ENCODE data around the gene HMGB1. TPM values are rescaled to one million over a fixed set of nuclear protein-coding genes. Genes with fewer than 3 reads are reported as not detected.
"Not testable (repeated sequence)": the region's sequence is repeated elsewhere in the genome, so short reads cannot be mapped to it uniquely, and the experiment has no call there.

The HMGB1 gene
- total RNA-seq, 1 donor = 313 TPM

- not testable (repeated sequence) for H3K4me3 ChIP-seq (ENCODE audit: low read length); H3K9me3 ChIP-seq (ENCODE audit: low read depth, low read length); H3K27me3 ChIP-seq (ENCODE audit: insufficient read depth, low read length); H3K4me1 ChIP-seq (ENCODE audit: insufficient read depth, low read length)
These were observed 14.3 kb downstream of the HMGB1 start for GRCh38 chr13:30451476-30451875.

DNA sequence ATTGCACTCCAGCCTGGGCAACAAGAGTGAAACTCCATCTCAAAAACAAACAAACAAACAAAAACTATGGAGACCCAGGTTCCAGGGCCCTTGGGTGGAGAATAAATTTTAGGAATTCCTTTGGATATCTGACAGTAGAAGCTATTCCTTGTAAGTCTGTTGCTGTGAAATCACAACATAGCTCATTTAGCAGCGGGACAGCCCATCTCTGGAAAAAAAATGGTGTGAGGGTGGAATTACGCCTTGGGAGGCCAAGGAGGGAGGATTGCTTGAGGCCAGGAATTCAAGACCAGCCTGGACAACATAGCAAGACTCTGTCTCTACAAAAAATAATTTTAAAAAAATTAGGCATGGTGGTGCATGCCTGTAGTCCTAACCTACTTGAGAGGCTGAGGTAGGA, 15.7 kb downstream of the HMGB1 start:
- Histone ChIP-seq H3K4me3 (ENCODE audit: low read length) (no peak overlapping the region), H3K4me1 (ENCODE audit: insufficient read depth, low read length) (peaks cover 13% of the 10 kb centered on the region), H3K9me3 (ENCODE audit: low read depth, low read length) (no peaks in the 10 kb centered on the region)

GRCh38 chr13:30448441-30448840, 17.3 kb downstream of the HMGB1 start:
- no peaks in the 10 kb centered on the region for H3K27me3 ChIP-seq (ENCODE audit: insufficient read depth, low read length)
- H3K4me3 ChIP-seq (ENCODE audit: low read length) = no peak overlapping the region
- H3K4me1 ChIP-seq (ENCODE audit: insufficient read depth, low read length) = peaks cover 23% of the 10 kb centered on the region
- H3K9me3 ChIP-seq (ENCODE audit: low read depth, low read length) = no peaks in the 10 kb centered on the region

More for the DNA sequence above, 15.7 kb downstream of the HMGB1 start:
- H3K27me3 ChIP-seq (ENCODE audit: insufficient read depth, low read length) = no peaks in the 10 kb centered on the region

DNA sequence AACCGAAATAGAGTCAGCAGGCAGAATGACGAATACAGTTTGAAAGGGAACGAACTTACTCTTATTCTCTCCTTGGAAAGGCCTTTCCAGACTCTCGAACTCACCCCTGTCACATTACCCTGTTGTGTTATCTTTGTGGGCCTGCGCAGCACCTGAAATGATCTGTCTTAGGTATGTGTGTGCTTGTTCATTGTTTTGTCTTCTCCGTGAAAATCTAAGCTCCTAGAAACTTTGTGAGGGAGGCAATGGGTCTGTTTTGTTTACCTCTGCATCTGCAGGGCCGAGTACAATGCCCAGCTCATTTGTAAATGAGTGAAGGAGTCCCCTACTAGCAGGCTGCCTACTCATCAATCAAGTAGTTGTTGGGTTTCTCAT, 19.6 kb downstream of the HMGB1 start:
- peak overlapping the region; percentile 31 for H3K4me3 ChIP-seq (ENCODE audit: low read length)
- H3K27me3 ChIP-seq (ENCODE audit: insufficient read depth, low read length) = no peaks in the 10 kb centered on the region
- peaks cover 35% of the 10 kb centered on the region for H3K4me1 ChIP-seq (ENCODE audit: insufficient read depth, low read length)
- H3K9me3 ChIP-seq (ENCODE audit: low read depth, low read length) = no peaks in the 10 kb centered on the region

DNA sequence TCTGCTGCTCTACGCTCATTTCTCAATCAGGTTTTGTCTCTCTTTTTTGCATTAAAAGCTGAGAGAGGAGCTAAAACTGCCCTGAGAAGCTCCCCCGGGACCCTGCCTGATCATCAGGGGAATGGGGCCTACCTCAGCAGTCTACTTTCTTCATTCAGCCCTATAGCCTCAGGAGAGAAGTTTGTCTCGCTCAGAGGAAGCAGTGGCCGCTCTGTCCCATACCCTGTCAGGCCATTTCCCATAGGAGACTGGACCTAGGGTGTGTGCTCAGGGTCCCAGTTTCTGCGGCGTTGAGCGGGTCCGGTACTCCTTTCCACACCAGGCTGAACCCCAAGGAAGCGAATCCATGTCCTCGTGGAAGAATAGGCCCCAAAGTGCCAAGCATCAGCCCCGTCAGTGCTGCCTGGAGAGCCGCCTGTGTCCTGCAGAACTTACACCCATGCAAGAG, 21.8 kb downstream of the HMGB1 start:
- H3K4me1 ChIP-seq (ENCODE audit: insufficient read depth, low read length) = peaks cover 36% of the 10 kb centered on the region
- H3K9me3 ChIP-seq (ENCODE audit: low read depth, low read length) = no peaks in the 10 kb centered on the region
- H3K4me3 ChIP-seq (ENCODE audit: low read length) = no peak overlapping the region
- H3K27me3 ChIP-seq (ENCODE audit: insufficient read depth, low read length) = no peaks in the 10 kb centered on the region

DNA sequence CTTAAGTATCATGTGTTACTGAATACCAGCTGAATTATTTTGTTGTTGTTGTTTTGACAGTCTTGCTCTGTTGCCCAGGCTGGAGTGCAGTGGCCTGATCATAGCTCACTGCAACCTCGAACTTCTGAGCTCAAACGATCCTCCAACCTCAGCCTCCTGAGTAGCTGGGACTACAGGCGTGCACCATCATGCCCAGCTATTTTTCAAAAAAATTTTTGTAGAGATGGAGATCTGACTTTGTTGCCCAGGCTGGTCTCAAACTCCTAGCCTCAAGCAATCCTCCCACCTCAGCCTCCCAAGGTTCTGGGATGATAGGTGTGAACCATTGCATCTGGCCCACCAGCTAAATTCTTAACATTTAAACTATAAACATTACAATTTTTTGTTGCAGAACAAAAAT, 22.2 kb downstream of the HMGB1 start:
- H3K27me3 ChIP-seq (ENCODE audit: insufficient read depth, low read length); H3K9me3 ChIP-seq (ENCODE audit: low read depth, low read length); H3K4me3 ChIP-seq (ENCODE audit: low read length): not testable (repeated sequence)
- H3K4me1 ChIP-seq (ENCODE audit: insufficient read depth, low read length) = peaks cover 36% of the 10 kb centered on the region

GRCh38 chr13:30442926-30443325, 22.8 kb downstream of the HMGB1 start:
- no peaks in the 10 kb centered on the region for H3K27me3 ChIP-seq (ENCODE audit: insufficient read depth, low read length)
- no peak overlapping the region for H3K4me3 ChIP-seq (ENCODE audit: low read length)
- H3K4me1 ChIP-seq (ENCODE audit: insufficient read depth, low read length) = peaks cover 36% of the 10 kb centered on the region
- no peaks in the 10 kb centered on the region for H3K9me3 ChIP-seq (ENCODE audit: low read depth, low read length)

DNA sequence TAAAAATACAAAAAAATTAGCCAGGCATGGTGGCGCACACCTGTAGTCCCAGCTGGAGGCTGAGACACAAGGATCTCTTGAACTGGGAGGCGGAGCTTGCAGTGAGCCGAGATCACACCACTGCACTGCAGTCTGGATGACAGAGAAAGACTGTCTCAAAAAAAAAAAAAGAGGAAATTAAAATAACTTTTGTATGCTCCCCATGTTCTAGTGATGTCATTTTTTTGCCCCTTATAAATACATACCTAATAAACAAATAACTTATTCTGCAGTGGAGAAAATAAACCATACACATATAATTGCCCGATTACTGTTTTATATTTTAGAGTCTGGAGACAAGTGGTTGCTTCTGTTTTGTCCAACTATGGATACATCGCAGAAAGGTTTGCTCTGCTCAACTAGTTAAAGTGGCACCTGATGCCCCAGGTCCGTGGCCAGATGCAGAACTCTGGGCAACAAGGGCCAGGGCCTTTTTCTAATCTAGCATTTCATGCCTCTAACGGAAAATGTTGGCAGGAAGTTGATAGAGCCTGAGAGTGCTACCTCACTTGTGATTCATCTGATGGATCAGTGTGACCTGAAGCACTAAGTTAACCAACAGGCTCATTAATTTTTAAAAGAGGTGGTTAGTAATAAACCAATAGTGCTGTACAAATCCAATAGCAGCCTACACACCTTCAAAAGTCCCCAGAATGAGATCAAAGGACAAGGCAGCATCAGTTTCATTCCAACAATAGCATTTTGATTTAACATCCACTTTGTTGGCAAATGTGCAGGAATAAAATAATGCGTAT, 24.6 kb downstream of the HMGB1 start:
- Histone ChIP-seq H3K4me1 (ENCODE audit: insufficient read depth, low read length) (peaks cover 34% of the 10 kb centered on the region), H3K9me3 (ENCODE audit: low read depth, low read length) (no peaks in the 10 kb centered on the region), H3K27me3 (ENCODE audit: insufficient read depth, low read length) (no peaks in the 10 kb centered on the region), H3K4me3 (ENCODE audit: low read length) (no peak overlapping the region)

DNA sequence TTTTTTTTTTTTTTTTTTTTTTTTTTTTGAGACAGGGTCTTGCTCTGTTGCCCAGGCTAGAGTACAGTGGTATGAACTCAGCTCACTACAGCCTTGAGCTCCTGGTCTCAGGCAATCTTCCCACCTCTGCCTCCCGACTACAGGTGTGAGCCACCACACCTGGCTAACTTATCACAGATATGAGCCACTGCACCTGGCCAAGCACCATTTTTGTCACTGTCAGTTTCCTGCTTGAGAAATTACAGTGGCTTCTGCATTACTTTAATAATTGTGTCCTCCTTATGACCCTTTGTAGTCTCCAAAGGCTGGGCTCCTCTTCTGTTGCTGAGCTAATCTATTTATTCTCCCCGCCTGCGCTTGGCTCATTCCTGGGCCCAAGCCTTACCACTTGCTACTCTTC, 27.4 kb downstream of the HMGB1 start:
- Histone ChIP-seq H3K9me3 (ENCODE audit: low read depth, low read length) (no peaks in the 10 kb centered on the region), H3K4me3 (ENCODE audit: low read length) (no peak overlapping the region), H3K4me1 (ENCODE audit: insufficient read depth, low read length) (peaks cover 13% of the 10 kb centered on the region), H3K27me3 (ENCODE audit: insufficient read depth, low read length) (no peaks in the 10 kb centered on the region)

- H3K4me3 ChIP-seq (ENCODE audit: low read length) = no peak overlapping the region
- no peaks in the 10 kb centered on the region for H3K27me3 ChIP-seq (ENCODE audit: insufficient read depth, low read length)
- no peaks in the 10 kb centered on the region for H3K9me3 ChIP-seq (ENCODE audit: low read depth, low read length)
- H3K4me1 ChIP-seq (ENCODE audit: insufficient read depth, low read length) = peaks cover 9% of the 10 kb centered on the region
These were observed 28.6 kb downstream of the HMGB1 start for GRCh38 chr13:30437177-30437576.

GRCh38 chr13:30435911-30436451, 29.8 kb downstream of the HMGB1 start:
- H3K4me1 ChIP-seq (ENCODE audit: insufficient read depth, low read length) = peaks cover under 1% of the 10 kb centered on the region
- no peaks in the 10 kb centered on the region for H3K27me3 ChIP-seq (ENCODE audit: insufficient read depth, low read length)
- no peak overlapping the region for H3K4me3 ChIP-seq (ENCODE audit: low read length)
- no peaks in the 10 kb centered on the region for H3K9me3 ChIP-seq (ENCODE audit: low read depth, low read length)

DNA sequence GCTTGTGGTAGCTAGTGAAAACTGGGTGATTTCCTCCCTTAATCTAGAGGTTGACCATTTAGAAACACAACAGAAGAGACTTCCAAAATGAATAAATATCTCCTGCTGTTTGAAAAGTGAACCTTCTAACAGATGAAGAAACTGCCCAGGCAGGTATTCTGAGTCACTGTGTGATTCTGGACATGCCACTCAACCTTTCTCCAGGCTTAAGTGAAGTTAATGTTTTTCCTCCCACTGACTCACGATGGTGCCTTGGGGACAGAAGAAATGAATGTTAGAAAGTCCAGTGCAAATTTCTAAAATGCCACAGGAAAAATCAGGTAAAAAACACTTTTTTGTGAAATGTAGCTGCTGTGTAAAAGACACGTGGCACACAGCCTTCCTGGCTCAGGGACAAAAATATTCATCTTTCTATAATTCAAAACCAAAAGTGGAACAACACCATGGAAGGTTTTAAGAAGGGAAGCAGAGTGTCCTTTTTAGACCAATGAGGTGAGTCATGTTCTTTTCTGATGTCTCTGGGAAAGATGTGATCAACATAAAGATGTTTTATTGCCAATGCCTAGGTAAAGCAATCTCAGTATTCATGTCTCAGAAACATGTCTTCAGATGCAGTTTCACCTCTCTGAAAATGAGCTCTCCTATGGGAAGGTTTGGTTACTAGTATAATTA, 34.3 kb downstream of the HMGB1 start:
- Histone ChIP-seq H3K9me3 (ENCODE audit: low read depth, low read length) (no peaks in the 10 kb centered on the region), H3K27me3 (ENCODE audit: insufficient read depth, low read length) (no peaks in the 10 kb centered on the region), H3K4me3 (ENCODE audit: low read length) (no peak overlapping the region), H3K4me1 (ENCODE audit: insufficient read depth, low read length) (peaks cover 7% of the 10 kb centered on the region)

GRCh38 chr13:30429721-30430694, 35.7 kb downstream of the HMGB1 start:
- no peaks in the 10 kb centered on the region for H3K27me3 ChIP-seq (ENCODE audit: insufficient read depth, low read length)
- H3K4me1 ChIP-seq (ENCODE audit: insufficient read depth, low read length) = peaks cover 7% of the 10 kb centered on the region
- no peak overlapping the region for H3K4me3 ChIP-seq (ENCODE audit: low read length)
- H3K9me3 ChIP-seq (ENCODE audit: low read depth, low read length) = no peaks in the 10 kb centered on the region

DNA sequence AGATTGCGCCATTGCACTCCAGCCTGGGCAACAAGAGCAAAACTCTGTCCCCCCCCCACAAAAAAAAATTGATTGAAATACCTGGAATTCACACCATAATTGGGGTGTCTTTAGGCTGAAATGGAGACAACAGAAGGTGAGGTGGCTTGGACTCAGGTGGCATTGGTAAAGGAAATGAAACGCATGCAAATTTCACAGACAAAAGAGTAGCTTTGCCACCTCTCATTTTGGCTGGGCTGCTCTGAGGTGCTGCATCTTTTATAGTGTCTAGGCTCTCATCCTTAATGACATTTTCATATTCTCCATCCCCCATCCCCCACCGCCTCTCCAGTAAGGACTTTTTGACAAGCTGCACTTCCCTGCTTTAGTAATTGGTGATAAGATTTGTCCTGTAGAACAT, 36.5 kb downstream of the HMGB1 start:
- peaks cover 7% of the 10 kb centered on the region for H3K4me1 ChIP-seq (ENCODE audit: insufficient read depth, low read length)
- H3K4me3 ChIP-seq (ENCODE audit: low read length) = no peak overlapping the region
- H3K27me3 ChIP-seq (ENCODE audit: insufficient read depth, low read length) = no peaks in the 10 kb centered on the region
- no peaks in the 10 kb centered on the region for H3K9me3 ChIP-seq (ENCODE audit: low read depth, low read length)

- Histone ChIP-seq H3K9me3 (ENCODE audit: low read depth, low read length) (no peaks in the 10 kb centered on the region), H3K4me3 (ENCODE audit: low read length) (no peak overlapping the region), H3K4me1 (ENCODE audit: insufficient read depth, low read length) (peaks cover 20% of the 10 kb centered on the region), H3K27me3 (ENCODE audit: insufficient read depth, low read length) (no peaks in the 10 kb centered on the region)
These were observed 41.8 kb downstream of the HMGB1 start for GRCh38 chr13:30423891-30424290.
